Cerebellar nuclear complex (tissue), 1 donor: ENCODE measurements around the gene GRIN2A.
A peak's percentile ranks its signal among the peaks of the same experiment; 100 is the strongest.

Experiments
- DNase-seq, 2 experiments: peaks; one replicate each; lab custom pipeline; 2025; lab: John Stamatoyannopoulos, UW

The GRIN2A gene

DNA sequence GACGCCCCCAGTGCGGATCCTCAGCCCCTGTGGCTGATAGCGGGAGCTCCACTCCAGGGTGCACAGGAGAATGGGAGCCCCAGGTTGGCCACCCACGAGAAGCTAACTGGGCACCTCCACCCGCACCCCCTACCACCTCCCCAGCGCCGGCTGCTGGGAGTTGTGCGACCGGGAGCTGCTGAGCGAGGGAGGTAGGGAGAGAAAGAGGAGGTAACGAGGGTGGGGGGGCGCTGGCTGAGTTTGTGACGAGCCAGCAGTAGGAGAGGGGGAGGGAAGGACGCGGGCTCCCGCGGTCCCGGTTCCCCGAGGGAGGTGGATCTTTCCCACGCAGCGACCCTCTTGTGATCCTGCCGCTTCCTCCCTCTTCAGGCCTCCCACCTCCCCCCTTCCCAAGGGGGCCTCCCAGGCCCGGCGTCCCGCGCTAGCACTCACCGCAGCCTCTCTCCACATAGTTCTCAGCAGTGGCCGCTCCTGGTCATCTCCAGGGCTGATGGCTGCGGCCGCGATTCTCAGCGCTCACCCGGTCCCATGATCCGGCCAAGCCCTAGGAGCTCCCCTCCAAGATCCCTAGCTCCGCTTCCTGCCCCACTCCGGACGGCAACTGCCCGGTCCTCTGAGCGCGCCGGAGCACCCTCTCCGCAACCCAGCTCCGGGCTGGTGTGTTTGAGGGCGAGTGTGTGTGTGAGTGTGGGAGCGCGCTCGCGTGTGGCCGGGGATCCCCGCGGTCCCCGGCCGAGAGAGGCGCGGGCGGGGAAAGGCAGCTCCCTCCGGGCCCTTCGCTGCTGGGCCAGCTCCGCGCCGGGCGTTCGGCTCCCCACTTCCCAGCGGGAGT is at the start of gene GRIN2A:
Gene GRIN2A (minus strand): TSS at position 207 of the 832 bp plus-strand sequence. CDS start 2,017 bp downstream, outside the sequence.
- peak in 1 of 2 experiments; percentile 20 for DNase-seq

DNA sequence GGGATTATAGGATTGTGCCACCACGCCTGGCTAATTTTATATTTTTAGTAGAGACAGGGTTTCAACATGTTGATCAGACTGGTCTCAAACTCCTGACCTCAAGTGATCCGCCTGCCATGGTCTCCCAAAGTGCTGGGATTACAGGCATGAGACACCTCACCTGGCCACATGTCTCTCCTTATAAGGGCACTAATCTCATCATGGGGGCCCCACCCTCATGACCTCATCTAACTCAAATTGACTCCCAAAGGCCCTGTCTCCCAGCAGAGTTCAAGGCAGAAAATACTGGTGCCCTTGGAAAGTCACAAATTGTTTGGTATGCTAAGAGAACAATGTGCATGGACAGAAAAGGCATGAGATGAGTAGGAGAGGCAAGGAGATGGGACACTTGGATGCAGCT is 49.3 kb upstream of the GRIN2A start:
- no peak for DNase-seq

DNA sequence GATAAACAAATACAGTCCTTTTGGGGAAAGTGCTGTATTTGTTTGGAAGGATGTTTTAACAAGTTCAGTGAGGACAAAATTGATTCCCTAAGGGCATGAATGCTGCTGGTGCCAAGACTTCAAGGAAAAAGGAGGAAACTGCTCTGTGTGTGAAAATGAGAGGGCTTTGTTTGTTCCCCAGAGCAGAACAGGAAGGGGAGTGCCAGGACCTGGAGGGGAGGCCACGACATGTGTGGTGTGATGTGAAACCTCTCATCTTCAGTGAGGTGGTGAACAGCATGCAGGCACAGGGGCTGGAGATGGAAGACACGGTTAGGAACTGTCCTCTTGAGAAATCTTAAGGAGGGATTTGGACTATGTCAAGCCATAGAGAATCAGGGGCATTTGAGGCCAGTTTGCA is 46.6 kb upstream of the GRIN2A start:
- DNase-seq: no peak

DNA sequence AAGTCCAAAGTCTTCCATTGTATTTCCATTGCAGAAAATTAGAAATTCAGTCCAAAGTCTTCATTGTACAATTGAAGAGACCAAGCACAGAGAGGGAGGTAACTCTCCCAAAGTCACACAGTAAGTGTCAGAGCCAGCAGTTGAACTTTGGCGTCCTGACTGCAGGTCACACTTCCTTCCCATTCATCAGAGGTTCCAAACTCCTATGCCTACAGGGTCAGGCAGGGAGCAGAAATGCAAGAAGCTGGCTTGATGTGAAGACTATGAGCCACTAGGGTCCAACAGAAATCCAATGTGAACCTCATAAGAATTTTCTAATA is 44.7 kb upstream of the GRIN2A start:
- DNase-seq: no peak

DNA sequence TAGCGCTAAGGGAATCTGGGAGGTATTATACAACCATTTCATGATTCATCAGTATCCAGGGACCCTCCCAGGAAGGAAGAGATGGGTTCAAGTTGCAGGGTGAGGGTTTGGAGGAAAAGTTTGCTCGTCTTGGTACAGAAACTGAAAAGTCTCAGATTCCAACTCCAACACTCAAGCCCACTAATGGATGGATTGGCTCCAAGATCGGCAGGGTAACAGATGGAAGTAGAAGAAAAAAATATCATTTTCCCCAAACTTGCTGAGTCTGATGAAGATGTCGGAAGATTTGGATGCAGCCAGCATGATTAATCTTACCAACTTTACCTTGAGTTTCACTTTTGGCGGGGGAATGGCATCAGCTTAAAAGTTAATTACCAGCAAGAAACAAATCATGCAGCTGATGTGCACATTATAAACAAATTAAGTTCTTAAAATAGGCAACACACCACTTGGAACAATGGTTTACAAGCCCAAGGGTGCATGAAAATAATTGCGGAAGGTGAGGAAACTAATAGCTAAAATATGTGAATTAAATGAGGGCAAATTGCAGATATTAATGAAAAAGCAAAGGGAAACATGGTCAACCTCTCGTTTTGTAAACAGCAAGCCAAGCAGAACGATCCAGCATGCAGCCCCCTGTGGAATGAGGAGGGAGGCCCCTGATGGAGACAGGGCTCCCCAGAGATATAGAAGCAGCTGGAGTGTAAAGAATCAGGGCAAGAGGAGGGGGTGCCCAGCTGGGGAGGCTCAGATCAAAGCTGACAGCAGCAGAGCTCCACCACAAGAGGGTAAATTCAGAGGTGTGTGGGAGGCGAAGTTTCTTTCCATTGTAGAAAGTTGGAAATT is 44.1 kb upstream of the GRIN2A start:
- DNase-seq: no peak

DNA sequence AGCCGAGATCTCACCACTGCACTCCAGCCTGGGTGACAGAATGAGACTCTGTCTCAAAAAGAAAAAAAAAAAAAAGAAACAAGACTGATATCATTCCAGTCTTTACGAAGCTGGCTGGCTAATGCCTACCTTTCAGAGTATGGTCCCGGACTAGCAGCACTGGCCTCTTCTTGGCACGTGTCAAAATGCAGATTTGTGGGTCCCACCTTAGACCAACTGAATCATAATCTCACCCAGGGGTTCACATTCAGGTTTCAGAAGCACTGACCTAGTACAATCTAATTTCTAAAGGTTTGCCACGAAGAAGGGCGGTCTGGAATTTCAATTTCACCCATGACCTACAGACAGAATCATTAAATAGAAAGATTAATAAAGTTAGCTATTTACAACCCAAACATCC is 43.4 kb upstream of the GRIN2A start:
- no peak for DNase-seq

DNA sequence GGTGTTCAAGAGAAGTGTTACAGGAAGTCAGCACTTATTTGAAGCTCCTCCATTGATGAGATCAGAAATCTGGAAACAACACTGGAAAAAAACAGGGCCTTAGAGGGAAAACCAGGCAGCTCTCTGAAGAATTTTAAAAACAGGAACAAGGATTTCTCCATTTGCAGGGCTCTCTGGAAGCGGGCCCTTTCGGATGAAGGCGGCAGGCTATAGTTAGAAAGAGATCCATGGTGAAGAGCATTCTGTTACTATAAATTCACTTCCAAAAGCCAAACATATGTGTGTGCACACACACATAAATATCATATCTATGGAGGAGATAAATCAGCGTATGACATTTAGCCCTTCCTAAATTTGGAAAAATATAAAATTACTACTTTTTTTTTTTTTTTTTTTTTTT is 42.6 kb upstream of the GRIN2A start:
- DNase-seq: no peak

DNA sequence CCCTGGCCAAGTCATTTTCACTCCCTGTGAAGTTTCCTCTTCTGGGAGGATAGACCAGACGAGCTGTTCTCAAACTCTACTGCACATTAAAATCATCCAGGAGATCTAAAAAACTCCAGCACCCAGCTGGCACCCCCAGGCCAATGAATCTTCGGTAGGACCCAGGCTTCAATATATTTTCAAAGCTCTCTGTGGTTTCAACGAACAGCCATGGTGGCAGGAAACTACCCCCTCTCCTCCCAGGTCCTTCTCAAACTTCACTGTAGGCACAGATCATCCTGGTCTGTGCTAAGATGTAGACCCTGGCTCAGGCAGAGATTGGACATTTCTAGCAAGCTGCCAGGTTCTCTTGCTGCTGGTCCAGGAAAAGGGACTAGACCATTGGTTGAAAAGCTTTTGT is 38.7 kb upstream of the GRIN2A start:
- no peak for DNase-seq

DNA sequence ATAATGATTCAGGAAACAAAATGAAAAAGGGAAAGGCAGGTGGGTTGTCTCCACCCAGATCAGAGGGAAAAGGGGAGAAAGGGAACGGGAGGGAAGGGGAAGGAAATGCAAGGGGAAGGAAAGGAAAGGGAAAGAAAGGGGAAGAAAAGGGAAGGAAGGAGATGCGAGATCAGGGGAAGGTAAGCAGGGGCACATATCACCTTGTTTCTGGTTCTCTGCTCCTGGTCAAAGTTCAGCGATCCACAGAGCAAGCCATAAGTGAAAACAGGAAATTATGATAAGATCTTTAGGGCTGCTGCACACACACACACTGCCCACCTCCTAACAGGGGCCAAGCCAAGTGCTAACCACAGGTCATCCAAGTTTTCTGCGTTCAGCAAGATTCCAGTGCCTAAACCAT is 37.5 kb upstream of the GRIN2A start:
- DNase-seq: no peak

DNA sequence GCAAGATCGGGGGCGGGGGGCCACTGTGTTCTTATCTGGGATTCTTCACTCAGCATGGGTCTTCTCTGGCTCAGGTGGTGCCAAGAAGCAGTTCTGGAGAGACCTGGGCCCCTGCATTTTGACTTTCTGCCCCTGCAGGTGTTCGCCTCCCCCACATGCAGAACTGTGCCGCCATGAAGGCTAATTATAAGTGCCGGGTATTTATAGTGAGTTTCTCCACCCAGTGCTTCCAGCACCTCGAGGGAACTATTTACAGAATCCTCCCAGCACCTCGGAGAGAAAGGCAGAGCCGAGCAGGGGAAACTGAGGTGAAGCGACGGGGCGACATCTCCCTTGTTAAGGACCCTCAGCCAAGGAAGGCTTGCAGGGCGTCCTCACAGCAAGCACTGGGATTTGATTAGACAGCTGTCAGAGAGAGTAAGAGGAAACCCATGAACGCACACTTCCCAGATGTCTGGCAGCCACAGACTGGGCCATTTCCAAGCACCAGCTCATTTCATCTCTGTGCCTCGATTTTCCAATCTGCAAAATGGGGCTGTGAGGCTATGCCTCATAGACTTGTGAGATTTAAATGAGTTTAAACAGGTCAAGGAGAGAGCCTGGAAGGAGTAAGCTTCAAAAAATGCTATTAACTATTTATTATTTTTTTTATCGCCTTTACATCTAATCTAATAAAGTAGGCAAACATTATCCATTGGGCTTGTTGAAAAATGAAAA is 36.4 kb upstream of the GRIN2A start:
- no peak for DNase-seq

DNA sequence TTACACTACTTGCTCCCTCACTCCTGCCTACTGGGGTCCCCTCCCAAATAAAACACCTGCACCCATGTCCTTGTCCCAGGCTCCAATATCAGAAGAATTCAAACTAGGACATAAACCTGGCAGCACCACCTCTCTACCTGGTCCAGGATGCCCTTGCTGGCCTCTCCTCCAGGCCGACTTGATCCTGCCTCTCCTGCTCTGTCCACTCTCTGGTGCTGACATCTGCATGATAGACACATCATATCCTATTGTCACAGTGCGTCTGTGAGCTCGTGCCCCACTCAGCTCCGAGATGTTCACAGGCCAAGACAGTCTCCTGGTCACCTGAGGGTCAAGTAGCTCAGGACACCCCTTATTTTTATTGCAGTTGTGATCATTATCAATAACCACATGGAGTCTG is 31.5 kb upstream of the GRIN2A start:
- no peak for DNase-seq

DNA sequence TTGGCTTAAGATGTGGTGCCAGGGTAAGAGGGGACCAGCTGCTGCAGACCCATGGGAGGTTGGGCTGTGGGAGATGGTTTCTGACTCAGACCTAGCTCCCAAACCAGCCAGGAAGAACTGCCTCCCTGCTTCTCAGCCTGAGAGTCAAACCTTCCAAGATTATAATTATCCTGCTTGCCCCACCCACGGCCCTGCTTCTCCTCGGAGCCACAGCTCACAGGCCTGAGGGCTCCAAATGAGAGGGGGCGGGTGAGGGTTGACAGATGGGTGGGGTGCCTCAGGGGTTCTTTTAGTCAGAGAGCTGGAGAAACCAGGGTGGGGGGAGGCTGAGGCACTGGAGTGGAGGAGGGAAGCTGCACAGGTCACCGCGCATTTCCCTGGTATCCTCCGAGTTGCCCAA is 28.7 kb upstream of the GRIN2A start:
- DNase-seq: no peak

DNA sequence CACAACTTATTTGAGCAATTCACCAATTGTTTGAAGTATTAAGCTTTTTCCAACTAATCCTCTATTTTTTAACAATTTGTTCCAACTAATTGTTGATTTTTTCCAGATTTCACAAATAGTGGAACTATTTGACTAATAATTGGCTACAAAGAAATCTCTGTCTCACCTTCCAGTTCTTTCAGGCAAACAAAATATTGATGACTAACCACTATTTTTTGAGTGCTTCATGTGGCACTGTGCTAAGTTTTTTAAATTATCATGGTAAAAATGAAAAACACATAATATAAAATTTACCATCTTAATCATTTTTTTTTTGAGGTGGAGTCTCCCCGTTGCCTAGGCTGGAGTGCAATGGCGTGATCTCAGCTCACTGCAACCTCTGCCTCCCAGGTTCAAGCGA is 24.6 kb upstream of the GRIN2A start:
- no peak for DNase-seq

DNA sequence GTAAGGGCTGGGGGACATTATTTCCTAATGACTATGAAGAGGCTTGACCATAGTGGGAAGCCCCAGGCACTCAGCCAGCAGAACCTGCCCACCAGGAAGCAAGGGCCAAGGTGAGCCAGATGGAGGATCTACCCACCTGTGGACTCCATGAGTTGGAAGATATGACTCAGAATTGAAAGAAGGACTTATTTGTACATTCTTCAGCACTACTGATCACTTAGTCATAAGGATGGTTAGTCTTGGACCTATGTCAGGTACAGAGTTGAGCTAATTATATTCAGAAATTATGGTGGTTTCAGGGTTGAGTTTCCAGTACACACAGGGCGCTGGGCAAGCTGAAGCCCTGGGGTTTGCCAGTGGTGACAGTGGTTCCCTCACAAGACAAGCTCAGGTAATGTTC is 24.0 kb upstream of the GRIN2A start:
- DNase-seq: no peak

DNA sequence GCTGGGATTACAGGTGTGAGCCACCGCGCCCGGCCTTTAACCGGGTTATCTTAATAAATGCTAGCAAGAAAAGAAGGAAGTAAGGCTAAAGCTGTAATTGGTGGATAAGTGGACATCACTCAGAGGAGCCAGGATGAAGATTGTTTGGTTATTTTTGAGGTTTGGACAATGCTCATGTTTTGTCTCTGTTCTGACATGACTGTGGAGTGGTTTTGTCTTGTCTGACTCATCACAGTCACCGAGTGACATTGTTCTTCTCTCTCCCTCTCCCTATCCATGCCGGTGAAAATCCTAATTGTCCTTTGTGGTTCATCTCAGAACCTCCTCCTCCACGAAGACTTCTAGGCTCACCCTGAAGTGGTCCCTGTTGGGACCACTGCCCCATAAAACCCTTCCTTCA is 23.5 kb upstream of the GRIN2A start:
- DNase-seq: no peak

DNA sequence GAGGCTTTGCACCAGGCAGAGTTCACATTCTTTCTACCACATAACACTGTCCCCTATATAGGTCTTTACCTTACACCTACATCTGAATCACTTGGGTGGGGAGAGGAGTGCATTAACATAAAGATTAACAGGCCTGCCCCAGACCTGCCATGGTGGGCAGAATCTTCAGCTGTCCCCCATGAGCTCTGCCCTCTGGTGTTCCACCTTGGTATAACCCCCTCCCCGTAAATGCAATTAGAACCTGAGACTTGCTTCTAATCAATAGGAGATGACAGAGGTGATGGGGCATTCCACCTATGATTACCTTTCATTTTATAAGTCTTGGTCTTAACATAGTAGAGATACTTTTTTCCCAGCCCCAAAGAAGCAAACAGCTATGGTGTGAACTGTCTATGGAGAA is 20.4 kb upstream of the GRIN2A start:
- no peak for DNase-seq

DNA sequence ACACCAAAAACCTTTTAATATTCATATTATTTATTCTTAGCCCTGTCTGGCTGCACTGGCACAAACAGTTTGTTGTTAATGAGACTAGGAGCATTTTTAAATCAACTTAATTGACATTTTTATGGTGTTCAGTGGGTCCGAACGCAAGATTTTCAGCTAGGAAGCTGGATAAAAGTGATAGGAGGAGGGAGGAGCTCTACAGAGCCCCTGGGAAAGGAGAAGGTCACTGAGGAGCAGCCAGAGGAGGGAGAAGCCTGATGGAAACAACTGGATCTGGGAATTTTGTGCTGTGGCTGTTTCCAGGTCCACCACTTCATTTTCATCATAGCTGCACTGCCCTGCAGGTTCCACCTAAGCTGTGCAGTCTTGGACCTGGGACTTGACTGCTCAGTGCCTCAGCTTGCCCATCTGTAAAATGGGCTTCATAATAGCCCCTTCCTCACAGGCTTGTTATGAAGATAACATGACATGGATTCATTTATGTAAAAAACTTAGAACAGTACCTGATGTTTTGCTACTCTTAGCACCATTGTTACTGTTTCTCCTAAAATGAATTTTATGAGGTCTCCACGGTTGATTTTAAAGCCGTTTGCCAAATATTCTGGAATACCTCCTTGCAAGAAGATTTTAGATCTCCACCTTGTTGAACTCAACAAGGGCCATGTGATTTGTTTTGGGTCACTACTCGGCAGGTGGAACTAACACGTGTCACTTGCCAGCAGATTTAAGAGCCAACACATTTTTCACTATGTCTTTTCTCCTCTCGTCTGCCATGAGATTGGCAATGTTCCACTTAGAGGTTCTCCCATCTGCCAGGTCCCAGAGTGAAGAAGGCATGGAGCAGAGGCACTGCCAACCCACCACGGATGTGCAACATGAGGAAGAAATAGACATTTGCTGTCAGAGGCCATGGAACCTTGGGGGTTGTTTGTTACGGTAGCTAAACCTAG is 18.7 kb upstream of the GRIN2A start:
- DNase-seq: peak; percentile 56 to 59

DNA sequence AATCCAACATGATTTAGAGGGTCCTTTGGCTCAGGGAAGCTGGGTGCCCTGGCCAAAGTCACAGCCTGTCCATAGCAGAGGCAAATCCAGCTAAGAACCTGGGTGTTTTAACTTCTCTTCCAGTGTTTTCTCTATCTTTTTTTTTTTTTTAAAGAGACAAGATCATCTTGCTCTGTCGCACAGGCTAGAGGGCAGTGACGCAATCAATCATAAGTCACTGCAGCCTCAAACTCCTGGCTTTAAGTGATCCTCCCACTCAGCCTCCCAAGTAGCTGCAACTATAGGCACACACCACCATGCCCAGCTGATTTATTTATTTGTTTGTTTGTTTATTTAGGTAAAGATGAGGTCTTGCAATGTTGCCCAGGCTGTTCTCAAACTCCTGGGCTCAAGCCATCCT is 14.8 kb upstream of the GRIN2A start:
- no peak for DNase-seq

DNA sequence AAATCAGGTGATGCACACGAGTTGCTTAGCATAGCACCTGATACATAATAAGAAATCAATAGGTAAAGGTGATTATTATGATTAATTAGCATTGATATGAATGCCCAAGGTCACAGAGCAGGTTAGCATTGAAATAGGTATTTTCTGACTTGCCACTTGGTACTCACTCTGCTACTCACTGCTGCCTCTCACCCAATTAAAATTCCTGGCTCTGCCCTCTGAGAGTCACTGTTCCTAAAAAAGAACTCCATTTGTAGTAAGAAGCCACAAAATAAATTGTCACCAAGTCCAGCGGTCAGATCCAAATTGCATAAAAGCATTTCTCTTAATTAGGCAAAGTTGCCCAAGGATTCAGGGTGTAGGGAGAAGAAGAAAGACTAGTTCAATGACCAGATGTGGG is 8.9 kb upstream of the GRIN2A start:
- DNase-seq: no peak

DNA sequence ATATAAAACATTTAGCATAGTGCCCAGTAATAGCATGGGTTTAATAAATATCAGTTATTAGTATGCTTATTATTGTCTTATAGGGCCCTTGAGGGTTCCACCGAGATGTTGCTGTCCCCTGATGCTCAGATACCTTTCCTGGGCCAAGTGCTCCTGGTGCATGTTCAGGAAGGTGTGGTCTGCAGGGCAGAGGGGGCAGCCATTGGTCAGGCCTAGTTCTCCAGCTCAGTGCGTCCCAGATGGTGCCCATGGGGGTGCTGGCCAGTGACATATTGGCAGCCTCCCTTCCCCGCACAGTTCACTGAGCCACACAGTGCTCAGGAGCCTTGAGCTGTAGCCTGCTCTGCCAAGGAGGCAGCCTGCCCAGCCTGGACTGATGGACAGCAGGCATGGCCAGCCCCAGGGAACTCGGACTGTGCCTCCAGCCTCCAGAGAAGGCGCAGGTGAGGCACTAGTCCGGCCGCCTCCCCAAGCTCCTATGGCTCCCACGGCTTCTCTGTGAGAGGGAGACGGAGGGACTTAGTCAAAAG is 7.7 kb upstream of the GRIN2A start:
- peak; percentile 94 to 97 for DNase-seq

DNA sequence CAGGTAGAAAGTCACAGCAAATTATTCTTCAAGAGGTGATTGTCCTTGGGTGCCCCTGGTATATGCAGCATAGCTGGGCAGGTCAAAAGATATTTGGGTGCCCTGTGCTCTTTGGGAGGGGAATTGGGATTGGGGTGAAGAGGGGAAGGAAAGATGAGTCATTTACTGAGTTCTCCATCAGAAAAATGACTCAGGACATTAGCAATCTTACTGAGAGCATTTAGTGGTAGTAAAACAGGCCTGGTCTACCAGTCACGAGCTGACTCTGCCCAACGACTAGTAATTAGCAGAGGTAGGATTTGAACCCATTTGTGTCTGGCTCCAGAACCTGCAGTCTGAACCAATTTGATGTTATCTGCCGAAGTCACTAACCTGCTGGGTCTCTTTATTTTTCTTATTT is 6.0 kb upstream of the GRIN2A start:
- DNase-seq: no peak
